ENCODE data around the gene MALRD1. TPM values are rescaled to one million over a fixed set of nuclear protein-coding genes. Genes with fewer than 3 reads are reported as not detected.

MALRD1 gene
- total RNA-seq, 1 experiment from 2014 or later = not detected

DNA sequence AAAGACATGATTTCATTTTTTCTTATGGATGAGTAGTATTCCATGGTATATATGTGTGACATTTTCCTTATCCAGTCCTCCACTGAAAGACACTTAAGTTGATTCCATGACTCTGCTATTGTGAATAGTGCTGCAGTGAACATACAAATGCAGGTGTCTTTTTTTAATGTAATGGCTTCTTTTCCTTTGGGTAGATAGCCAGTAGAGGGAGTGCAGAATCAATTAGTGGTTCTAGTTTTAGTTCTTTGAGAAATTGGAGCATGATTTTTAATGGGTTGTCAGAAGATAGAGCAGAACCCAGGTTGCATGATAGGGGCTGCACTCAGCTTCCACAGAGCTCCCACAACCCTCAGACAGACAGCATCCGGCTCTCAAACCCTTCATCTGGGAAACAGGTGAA, 614.7 kb downstream of the MALRD1 start:
- Histone ChIP-seq H3K27ac (ENCODE audit: low read length) (no peak overlapping the region), H3K9me3 (ENCODE audit: control insufficient read depth, insufficient read depth, low read depth, low read length) (no peaks in the 10 kb centered on the region), H3K4me1 (ENCODE audit: control insufficient read depth, insufficient read depth, low read length) (no peaks in the 10 kb centered on the region), H3K4me3 (ENCODE audit: low read depth in 2 of 2, low read length in 2 of 2) (no peak overlapping the region), H3K36me3 (ENCODE audit: control insufficient read depth, insufficient read depth, low read length) (no peaks in the 10 kb centered on the region), H3K27me3 (ENCODE audit: control insufficient read depth, insufficient read depth, low read length) (no peaks in the 10 kb centered on the region)
- ChIA-PET POLR2A (no interaction called here), CTCF (no interaction called here)
- DNase-seq (ENCODE audit: low read depth, low spot score) (no peak), ATAC-seq (no peak)
- TF ChIP-seq, protein P1, sequence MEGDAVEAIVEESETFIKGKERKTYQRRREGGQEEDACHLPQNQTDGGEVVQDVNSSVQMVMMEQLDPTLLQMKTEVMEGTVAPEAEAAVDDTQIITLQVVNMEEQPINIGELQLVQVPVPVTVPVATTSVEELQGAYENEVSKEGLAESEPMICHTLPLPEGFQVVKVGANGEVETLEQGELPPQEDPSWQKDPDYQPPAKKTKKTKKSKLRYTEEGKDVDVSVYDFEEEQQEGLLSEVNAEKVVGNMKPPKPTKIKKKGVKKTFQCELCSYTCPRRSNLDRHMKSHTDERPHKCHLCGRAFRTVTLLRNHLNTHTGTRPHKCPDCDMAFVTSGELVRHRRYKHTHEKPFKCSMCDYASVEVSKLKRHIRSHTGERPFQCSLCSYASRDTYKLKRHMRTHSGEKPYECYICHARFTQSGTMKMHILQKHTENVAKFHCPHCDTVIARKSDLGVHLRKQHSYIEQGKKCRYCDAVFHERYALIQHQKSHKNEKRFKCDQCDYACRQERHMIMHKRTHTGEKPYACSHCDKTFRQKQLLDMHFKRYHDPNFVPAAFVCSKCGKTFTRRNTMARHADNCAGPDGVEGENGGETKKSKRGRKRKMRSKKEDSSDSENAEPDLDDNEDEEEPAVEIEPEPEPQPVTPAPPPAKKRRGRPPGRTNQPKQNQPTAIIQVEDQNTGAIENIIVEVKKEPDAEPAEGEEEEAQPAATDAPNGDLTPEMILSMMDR (IDR thresholded peaks at IDR 0.05) = no peak
- no peak for TF ChIP-seq TCF7L2 (IDR thresholded peaks at IDR 0.05; ENCODE audit: low read depth, low read length)
- TF ChIP-seq, protein P2, sequence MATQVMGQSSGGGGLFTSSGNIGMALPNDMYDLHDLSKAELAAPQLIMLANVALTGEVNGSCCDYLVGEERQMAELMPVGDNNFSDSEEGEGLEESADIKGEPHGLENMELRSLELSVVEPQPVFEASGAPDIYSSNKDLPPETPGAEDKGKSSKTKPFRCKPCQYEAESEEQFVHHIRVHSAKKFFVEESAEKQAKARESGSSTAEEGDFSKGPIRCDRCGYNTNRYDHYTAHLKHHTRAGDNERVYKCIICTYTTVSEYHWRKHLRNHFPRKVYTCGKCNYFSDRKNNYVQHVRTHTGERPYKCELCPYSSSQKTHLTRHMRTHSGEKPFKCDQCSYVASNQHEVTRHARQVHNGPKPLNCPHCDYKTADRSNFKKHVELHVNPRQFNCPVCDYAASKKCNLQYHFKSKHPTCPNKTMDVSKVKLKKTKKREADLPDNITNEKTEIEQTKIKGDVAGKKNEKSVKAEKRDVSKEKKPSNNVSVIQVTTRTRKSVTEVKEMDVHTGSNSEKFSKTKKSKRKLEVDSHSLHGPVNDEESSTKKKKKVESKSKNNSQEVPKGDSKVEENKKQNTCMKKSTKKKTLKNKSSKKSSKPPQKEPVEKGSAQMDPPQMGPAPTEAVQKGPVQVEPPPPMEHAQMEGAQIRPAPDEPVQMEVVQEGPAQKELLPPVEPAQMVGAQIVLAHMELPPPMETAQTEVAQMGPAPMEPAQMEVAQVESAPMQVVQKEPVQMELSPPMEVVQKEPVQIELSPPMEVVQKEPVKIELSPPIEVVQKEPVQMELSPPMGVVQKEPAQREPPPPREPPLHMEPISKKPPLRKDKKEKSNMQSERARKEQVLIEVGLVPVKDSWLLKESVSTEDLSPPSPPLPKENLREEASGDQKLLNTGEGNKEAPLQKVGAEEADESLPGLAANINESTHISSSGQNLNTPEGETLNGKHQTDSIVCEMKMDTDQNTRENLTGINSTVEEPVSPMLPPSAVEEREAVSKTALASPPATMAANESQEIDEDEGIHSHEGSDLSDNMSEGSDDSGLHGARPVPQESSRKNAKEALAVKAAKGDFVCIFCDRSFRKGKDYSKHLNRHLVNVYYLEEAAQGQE (IDR thresholded peaks at IDR 0.05; ENCODE audit: insufficient read depth in 1 of 2, low read depth in 2 of 2, low read length in 1 of 2) = no peak
- TF ChIP-seq POLR2AphosphoS5 (IDR thresholded peaks at IDR 0.05; ENCODE audit: low read depth, low read length) = no peak
- no peak for TF ChIP-seq SIN3A (IDR thresholded peaks at IDR 0.05; ENCODE audit: borderline replicate concordance, insufficient read depth, low read depth, low read length)
- no TSS peak for BruUV-seq (replicated peaks)
- intact Hi-C loops (cut with micrococcal nuclease; ENCODE audit: unreplicated experiment) = no loop called here
- in situ Hi-C loops (cut with HindIII; ENCODE audit: low pct_unique_long_range_greater_than_20kb, low sequenced_read_pairs) = no loop called here

DNA sequence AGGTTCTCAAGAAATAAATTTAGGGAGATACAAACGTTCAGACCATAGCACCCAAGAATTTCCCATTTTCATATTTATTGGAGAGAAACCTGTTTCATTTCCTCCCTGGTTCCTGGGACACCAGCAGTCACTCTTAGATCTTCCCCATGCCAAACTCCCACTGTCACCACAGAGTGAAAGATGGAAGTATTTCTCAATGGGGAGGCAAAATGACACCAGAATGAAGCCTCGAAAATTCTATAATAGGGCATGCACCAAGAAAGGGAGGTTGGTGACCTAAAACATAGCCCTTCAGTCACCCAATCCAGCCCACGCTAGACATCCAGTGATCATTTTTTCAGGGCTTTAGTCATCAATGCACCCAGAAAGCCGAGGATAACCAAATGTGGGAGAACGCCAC, 619.5 kb downstream of the MALRD1 start:
- no peak for DNase-seq (ENCODE audit: low read depth, low spot score)
- CTCF ChIA-PET = no interaction called here
- TF ChIP-seq, protein P1 (IDR thresholded peaks at IDR 0.05) = no peak
- no peak for TF ChIP-seq TCF7L2 (IDR thresholded peaks at IDR 0.05; ENCODE audit: low read depth, low read length)
- no peak for TF ChIP-seq POLR2AphosphoS5 (IDR thresholded peaks at IDR 0.05; ENCODE audit: low read depth, low read length)
- TF ChIP-seq, protein P2 (IDR thresholded peaks at IDR 0.05; ENCODE audit: insufficient read depth in 1 of 2, low read depth in 2 of 2, low read length in 1 of 2) = no peak
- TF ChIP-seq SIN3A (IDR thresholded peaks at IDR 0.05; ENCODE audit: borderline replicate concordance, insufficient read depth, low read depth, low read length) = no peak
- no peaks in the 10 kb centered on the region for H3K36me3 ChIP-seq (ENCODE audit: control insufficient read depth, insufficient read depth, low read length)
- BruUV-seq (replicated peaks) = no TSS peak
- POLR2A ChIA-PET = no interaction called here
- H3K27me3 ChIP-seq (ENCODE audit: control insufficient read depth, insufficient read depth, low read length) = no peaks in the 10 kb centered on the region
- ATAC-seq = no peak
- intact Hi-C loops (cut with micrococcal nuclease; ENCODE audit: unreplicated experiment) (no loop called here), in situ Hi-C loops (cut with HindIII; ENCODE audit: low pct_unique_long_range_greater_than_20kb, low sequenced_read_pairs) (no loop called here)
- no peaks in the 10 kb centered on the region for H3K9me3 ChIP-seq (ENCODE audit: control insufficient read depth, insufficient read depth, low read depth, low read length)
- H3K27ac ChIP-seq (ENCODE audit: low read length) = no peak overlapping the region
- no peaks in the 10 kb centered on the region for H3K4me1 ChIP-seq (ENCODE audit: control insufficient read depth, insufficient read depth, low read length)
- no peak overlapping the region for H3K4me3 ChIP-seq (ENCODE audit: low read depth in 2 of 2, low read length in 2 of 2)

Data from Panc1 (cell line).